Measurements from ENCODE around the gene AGPAT4.

- no peak for TF ChIP-seq CTCF (IDR thresholded peaks at IDR 0.05)
- no peak for TF ChIP-seq POLR2AphosphoS5 (IDR thresholded peaks at IDR 0.05)
- no peak for TF ChIP-seq POLR2A (IDR thresholded peaks at IDR 0.05)
- no peak for TF ChIP-seq EP300 (IDR thresholded peaks at IDR 0.05)
These were observed 142.7 kb downstream of the AGPAT4 start for GRCh38 chr6:161130967-161131766.
